Astrocyte (in vitro differentiated cells and primary cell): Measurements from ENCODE around the gene CALY. TPM values are rescaled to one million over a fixed set of nuclear protein-coding genes. Genes with fewer than 3 reads are reported as not detected.

Source experiments
- DNase-seq: peaks from one replicate; pipeline ENCODE4 v3.0.0-alpha.2; 2010; ENCODE audit warnings: low read depth
- FAIRE-seq: peaks from 2 replicates; lab custom pipeline; 2011; peaks lifted over from hg19 to GRCh38; lab: Jason Lieb, UNC
- H2AFZ ChIP-seq: 2 replicates; pipeline ENCODE4 v1.6.0; 2012; ENCODE audit warnings: low read depth, low read length, inconsistent platforms
- H3K27ac ChIP-seq: 2 replicates; pipeline ENCODE4 v1.5.1; 2011; ENCODE audit warnings: low read depth, low read length, inconsistent platforms
- H3K27me3 ChIP-seq: 2 replicates; pipeline ENCODE4 v1.6.0; 2011; ENCODE audit warnings: low read length, inconsistent platforms; ENCODE audit not compliant: insufficient read depth
- H3K36me3 ChIP-seq: 2 replicates; pipeline ENCODE4 v1.5.1; 2011; ENCODE audit warnings: low read length, inconsistent platforms; ENCODE audit not compliant: insufficient read depth
- H3K4me1 ChIP-seq: 2 replicates; pipeline ENCODE4 v1.5.1; 2011; ENCODE audit warnings: low read length, inconsistent platforms; ENCODE audit not compliant: insufficient read depth
- H3K4me2 ChIP-seq: 2 replicates; pipeline ENCODE4 v1.6.0; 2012; ENCODE audit warnings: low read length, inconsistent platforms
- H3K4me3 ChIP-seq: 2 replicates; pipeline ENCODE4 v1.5.1; 2011; ENCODE audit warnings: low read depth, mild to moderate bottlenecking, low read length, inconsistent platforms; ENCODE audit not compliant: insufficient read depth
- H3K79me2 ChIP-seq: 2 replicates; pipeline ENCODE4 v1.6.0; 2012; ENCODE audit warnings: mild to moderate bottlenecking, low read length, inconsistent platforms; ENCODE audit not compliant: insufficient read depth
- H3K9ac ChIP-seq: 2 replicates; pipeline ENCODE4 v1.6.0; 2012; ENCODE audit warnings: mild to moderate bottlenecking, low read length, inconsistent platforms
- H3K9me3 ChIP-seq: 2 replicates; pipeline ENCODE4 v1.5.1; 2012; ENCODE audit warnings: low read depth, mild to moderate bottlenecking, low read length, inconsistent platforms; ENCODE audit not compliant: insufficient read depth
- H4K20me1 ChIP-seq: 2 replicates; pipeline ENCODE4 v1.6.0; 2012; ENCODE audit warnings: low read length, inconsistent platforms; ENCODE audit not compliant: insufficient read depth
- H3K27ac Mint-ChIP-seq: one replicate; pipeline ENCODE4 v1.8.0; 2021; ENCODE audit warnings: mild to moderate bottlenecking, mixed read lengths; ENCODE audit not compliant: unreplicated experiment
- H3K27me3 Mint-ChIP-seq: one replicate; pipeline ENCODE4 v1.8.0; 2021; ENCODE audit warnings: low read depth, mixed read lengths; ENCODE audit not compliant: unreplicated experiment
- H3K36me3 Mint-ChIP-seq: one replicate; pipeline ENCODE4 v1.8.0; 2021; ENCODE audit warnings: low read depth, mixed read lengths; ENCODE audit not compliant: unreplicated experiment
- H3K4me1 Mint-ChIP-seq: one replicate; pipeline ENCODE4 v1.8.0; 2021; ENCODE audit warnings: low read depth, mixed read lengths; ENCODE audit not compliant: unreplicated experiment
- H3K4me3 Mint-ChIP-seq: one replicate; pipeline ENCODE4 v1.8.0; 2021; ENCODE audit warnings: mild to moderate bottlenecking, moderate library complexity, mixed read lengths; ENCODE audit not compliant: unreplicated experiment
- H3K9me3 Mint-ChIP-seq: one replicate; pipeline ENCODE4 v1.8.0; 2021; ENCODE audit warnings: mild to moderate bottlenecking, mixed read lengths; ENCODE audit not compliant: unreplicated experiment
- EZH2 ChIP-seq: IDR thresholded peaks from 2 replicates; pipeline ENCODE4 v1.6.1; 2012; ENCODE audit warnings: mild to moderate bottlenecking, low read length, inconsistent platforms; ENCODE audit not compliant: insufficient read depth
- total RNA-seq: library from RNA; stranded (reverse); gene quantifications from 2 replicates; pipeline ENCODE4 v1.2.1, GENCODE V29; 2021
- TF ChIP-seq, protein P1 (sequence below): IDR thresholded peaks from 2 replicates; pipeline ENCODE4 v1.5.1; 2011; ENCODE audit warnings: low read depth, mild to moderate bottlenecking, inconsistent platforms, low read length, moderate library complexity; ENCODE audit not compliant: insufficient read depth

CALY gene
- total RNA-seq, 1 donor from 2014 or later = 1.1 TPM

DNA sequence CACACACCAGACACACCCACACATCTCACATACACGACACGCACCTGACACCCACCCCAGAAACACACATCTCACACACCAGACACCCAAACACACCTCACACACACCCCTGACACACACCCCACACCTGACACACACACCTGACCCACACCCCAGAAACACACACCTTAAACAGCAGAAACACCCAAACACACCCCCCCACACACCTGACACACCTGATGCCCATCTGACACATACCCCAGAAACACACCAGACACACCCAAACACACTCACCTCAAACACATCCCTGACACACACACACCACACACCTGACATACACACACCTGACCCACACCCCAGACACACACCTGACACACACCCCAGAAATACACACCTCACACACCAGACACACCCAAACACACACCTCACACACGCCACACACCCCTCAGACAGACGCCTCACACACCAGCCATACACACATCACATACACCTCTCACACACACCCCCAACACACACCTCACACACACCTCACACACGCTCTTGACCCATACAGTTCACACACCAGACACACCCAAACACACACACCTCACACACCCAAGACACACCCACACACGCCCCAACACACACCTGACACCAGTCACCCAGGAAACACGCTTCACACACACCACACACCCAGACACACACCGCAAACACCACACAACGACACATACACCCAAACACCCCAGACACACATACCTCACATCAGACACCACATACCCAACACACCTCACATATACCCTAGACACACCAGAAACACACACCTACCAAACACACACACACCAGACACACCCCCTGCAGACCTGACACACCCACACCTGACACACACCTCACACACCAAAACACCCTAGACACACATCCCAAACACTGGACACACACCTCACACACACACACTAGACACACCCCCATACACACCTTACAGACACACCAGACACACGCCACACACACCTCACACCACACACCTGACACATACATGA lies 1.7 kb upstream of the CALY start:
- Histone ChIP-seq H3K4me2 (no peak overlapping the region), H3K79me2 (no peaks in the 10 kb centered on the region), H3K27me3 (peaks cover 20% of the 10 kb centered on the region), H3K4me1 (peaks cover 10% of the 10 kb centered on the region), H2AFZ (no peak overlapping the region), H3K27ac (no peak overlapping the region), H3K9me3 (no peaks in the 10 kb centered on the region), H4K20me1 (no peaks in the 10 kb centered on the region), H3K36me3 (no peaks in the 10 kb centered on the region), H3K4me3 (no peak overlapping the region), H3K9ac (no peak overlapping the region)
- Mint-ChIP-seq H3K27me3 (peaks cover 18% of the 10 kb centered on the region), H3K27ac (no peak overlapping the region), H3K9me3 (no peaks in the 10 kb centered on the region), H3K36me3 (peaks cover 1% of the 10 kb centered on the region), H3K4me3 (no peak overlapping the region), H3K4me1 (peaks cover 5% of the 10 kb centered on the region)
- FAIRE-seq (no peak), DNase-seq (no peak)
- TF ChIP-seq EZH2 = no peak
- TF ChIP-seq, protein P1, sequence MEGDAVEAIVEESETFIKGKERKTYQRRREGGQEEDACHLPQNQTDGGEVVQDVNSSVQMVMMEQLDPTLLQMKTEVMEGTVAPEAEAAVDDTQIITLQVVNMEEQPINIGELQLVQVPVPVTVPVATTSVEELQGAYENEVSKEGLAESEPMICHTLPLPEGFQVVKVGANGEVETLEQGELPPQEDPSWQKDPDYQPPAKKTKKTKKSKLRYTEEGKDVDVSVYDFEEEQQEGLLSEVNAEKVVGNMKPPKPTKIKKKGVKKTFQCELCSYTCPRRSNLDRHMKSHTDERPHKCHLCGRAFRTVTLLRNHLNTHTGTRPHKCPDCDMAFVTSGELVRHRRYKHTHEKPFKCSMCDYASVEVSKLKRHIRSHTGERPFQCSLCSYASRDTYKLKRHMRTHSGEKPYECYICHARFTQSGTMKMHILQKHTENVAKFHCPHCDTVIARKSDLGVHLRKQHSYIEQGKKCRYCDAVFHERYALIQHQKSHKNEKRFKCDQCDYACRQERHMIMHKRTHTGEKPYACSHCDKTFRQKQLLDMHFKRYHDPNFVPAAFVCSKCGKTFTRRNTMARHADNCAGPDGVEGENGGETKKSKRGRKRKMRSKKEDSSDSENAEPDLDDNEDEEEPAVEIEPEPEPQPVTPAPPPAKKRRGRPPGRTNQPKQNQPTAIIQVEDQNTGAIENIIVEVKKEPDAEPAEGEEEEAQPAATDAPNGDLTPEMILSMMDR = no peak

DNA sequence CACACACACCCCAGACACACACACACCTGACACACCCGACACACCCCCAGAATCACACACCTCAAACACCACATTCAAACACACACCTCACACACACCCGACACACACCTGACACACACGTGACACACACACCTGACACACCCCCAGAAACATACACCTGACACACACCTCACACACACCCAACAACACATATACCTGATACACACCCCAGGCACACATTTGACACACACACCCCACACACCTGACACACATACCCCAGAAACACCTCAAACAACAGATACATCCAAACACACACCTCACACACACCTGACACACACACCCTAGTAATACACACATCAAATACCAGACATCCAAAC lies 652 bp upstream of the CALY start:
- Histone ChIP-seq H4K20me1 (no peaks in the 10 kb centered on the region), H3K27me3 (peaks cover 23% of the 10 kb centered on the region), H3K36me3 (no peaks in the 10 kb centered on the region), H3K4me3 (no peak overlapping the region), H3K4me1 (peaks cover 10% of the 10 kb centered on the region), H3K27ac (no peak overlapping the region), H3K9ac (no peak overlapping the region), H3K9me3 (no peaks in the 10 kb centered on the region), H3K79me2 (no peaks in the 10 kb centered on the region), H2AFZ (no peak overlapping the region), H3K4me2 (no peak overlapping the region)
- Mint-ChIP-seq H3K4me1 (no peaks in the 10 kb centered on the region), H3K27me3 (peaks cover 27% of the 10 kb centered on the region), H3K4me3 (no peak overlapping the region), H3K27ac (no peak overlapping the region), H3K36me3 (peaks cover 2% of the 10 kb centered on the region), H3K9me3 (peaks cover 4% of the 10 kb centered on the region)
- no peak for FAIRE-seq
- DNase-seq = no peak
- no peak for TF ChIP-seq EZH2
- TF ChIP-seq, protein P1 = no peak

DNA sequence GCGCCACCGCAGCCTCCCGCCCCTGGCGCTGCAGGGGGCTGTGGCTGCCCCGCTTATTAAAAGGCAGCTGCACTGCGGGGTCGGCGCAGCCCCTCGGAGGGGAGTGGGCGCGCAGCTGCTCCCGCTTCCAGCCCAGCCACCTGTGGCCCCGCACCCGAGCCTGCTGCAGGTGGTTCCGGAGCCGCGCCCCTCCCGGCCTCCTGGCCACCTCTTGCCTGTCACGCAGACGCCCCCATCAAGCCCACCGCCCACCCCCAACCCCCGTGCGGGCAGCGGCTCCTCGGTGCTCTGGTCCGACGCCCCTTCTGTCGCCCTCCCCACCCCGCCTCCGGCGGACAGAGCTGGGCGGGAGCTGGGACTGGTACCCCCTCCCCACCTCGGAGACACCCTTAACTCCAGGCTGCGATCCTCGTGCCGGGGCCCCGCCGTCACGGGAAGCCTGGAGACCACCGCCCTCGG lies 549 bp downstream of the CALY start:
- Histone ChIP-seq H3K27me3 (peaks cover 33% of the 10 kb centered on the region), H3K27ac (no peak overlapping the region), H4K20me1 (no peaks in the 10 kb centered on the region), H3K9ac (no peak overlapping the region), H3K4me2 (peak overlapping the region; percentile 80), H3K9me3 (no peaks in the 10 kb centered on the region), H3K4me1 (peaks cover 10% of the 10 kb centered on the region), H2AFZ (no peak overlapping the region), H3K4me3 (no peak overlapping the region), H3K79me2 (no peaks in the 10 kb centered on the region), H3K36me3 (no peaks in the 10 kb centered on the region)
- Mint-ChIP-seq H3K27ac (no peak overlapping the region), H3K36me3 (peaks cover 2% of the 10 kb centered on the region), H3K27me3 (peaks cover 30% of the 10 kb centered on the region), H3K9me3 (peaks cover 4% of the 10 kb centered on the region), H3K4me3 (no peak overlapping the region), H3K4me1 (no peaks in the 10 kb centered on the region)
- DNase-seq = no peak
- FAIRE-seq = no peak
- TF ChIP-seq EZH2 = peak; percentile 2
- TF ChIP-seq, protein P1 = no peak
